NCI-H524 (cell line): ENCODE results near the gene RNF175.

Experiments used
- DNase-seq, 2 experiments: peaks; one replicate each; lab custom pipeline; 2025; lab: John Stamatoyannopoulos, UW

Gene RNF175

DNA sequence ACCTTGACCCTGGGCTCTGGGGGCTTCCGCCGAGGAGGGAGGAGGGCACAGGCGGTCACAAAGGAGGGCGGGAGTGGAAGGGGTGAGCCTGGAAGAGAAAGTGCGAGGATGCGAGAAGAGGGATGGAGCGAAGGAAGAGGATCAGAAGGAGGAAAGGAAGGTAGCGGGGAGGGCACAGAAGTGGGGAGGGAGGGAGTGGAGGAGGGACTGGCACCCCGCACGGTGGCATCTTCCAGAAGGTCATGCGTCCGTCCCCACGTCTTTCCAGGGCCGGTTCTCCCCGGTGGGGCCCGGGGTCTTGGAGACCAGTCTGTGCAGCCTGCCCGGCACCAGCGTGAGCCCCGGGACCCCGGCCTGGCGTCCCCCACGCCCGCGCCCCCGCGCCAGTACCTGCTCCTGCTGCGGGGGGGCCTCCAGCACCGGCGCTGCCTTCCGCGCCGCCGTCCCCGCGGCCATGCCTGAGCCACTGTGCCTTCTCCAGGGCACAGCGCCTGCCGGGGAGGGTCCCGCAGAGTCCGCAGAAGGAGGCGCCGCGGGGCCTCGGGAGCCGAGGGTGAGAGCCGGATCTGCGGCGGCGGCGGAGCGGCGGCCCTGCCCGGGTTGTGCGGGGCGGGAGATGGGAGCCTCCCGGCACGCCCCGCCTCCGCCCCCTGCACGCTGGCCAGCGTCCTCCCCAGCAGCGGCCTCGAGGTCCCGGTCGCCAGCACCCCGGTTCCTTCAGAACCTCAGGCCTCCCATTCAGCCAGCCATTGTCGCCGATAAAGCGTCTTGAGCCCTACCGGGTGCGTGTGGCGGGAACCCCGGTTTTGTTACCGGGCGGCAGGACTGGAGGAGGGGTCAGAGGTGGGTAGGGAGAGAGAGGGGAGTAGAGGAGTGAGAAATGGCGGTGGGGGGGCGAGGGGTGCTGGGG lies at the start of gene RNF175:
Gene RNF175, minus strand, starts transcription at position 618 of the 910 bp plus-strand sequence. Its CDS starts 162 bp downstream, at position 456.
- DNase-seq: peak in 1 of 2 experiments; percentile 2

- DNase-seq: no peak
Measured at GRCh38 chr4:153809307-153809706, 49.5 kb upstream of the RNF175 start.

- no peak for DNase-seq
Measured at GRCh38 chr4:153808175-153808574, 48.4 kb upstream of the RNF175 start.

GRCh38 chr4:153806073-153806472 lies 46.2 kb upstream of the RNF175 start:
- no peak for DNase-seq

DNA sequence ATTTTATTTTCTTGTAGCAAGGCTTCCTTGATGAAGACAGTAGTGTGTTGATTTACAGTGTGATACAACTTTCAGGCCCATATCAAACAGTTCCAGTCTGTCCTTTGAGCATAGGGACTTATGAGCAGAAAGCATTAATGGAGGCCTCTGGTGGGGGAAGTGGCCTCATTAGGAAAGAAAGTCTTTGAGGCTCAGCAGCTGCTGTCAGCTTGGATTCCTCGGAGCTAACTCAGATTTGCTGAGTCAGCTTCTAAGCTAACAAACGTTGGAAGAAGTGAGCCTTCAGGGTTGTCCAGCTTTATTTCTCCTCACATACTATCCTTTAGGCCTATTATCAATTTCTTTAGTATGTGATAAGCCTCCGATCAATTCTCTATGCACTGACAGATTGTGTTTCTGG lies 44.9 kb upstream of the RNF175 start:
- no peak for DNase-seq

GRCh38 chr4:153799694-153800074 lies 39.9 kb upstream of the RNF175 start:
- DNase-seq: no peak

- DNase-seq: no peak
Measured at GRCh38 chr4:153798901-153799693, 39.3 kb upstream of the RNF175 start.

GRCh38 chr4:153798420-153798819 lies 38.6 kb upstream of the RNF175 start:
- no peak for DNase-seq

GRCh38 chr4:153794006-153794405 lies 34.2 kb upstream of the RNF175 start:
- no peak for DNase-seq

GRCh38 chr4:153792618-153793247 lies 32.9 kb upstream of the RNF175 start:
- DNase-seq: no peak

DNA sequence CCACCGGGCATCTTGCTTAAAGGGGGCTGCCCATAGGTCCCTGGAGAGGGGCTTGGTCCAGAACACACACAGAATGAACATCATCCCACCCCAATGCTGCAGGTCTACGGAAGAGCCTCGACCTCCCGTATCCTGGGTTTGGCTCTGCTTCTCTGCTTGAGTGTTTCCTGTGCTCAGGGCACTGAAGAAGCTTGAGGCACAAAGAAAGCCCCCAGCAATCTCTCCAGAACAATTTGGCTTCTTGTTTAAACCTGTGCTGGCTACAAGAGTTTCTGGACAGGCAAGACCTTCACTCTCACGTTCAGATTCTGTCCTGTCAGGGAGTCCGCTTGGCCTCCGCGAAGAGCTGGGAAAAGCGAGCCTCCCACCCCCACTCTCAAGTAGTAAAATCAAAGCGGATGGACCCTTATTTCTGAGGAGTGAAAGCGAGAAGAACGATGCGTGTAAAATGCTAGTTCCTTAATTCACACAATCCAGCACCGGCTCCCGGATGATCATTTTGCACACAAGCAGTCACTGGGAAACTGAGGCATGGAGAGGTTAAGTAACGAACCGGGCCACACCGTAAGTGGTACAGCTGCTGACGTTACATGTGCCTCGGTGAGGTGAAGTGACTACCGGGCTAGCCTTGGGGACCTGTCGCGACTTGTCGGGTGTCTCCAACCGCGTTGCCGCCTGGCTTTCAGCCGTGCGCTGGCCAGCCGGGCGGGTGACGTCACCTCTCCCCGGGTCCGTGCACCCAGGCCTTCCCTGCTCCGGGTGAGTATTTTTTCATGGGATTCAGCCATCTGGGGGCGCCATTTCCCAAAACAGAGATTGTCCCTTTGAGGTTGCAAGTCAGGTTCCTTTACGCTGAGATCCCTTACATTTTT lies 32.2 kb upstream of the RNF175 start:
- DNase-seq: peak in 1 of 2 experiments; percentile 5

GRCh38 chr4:153790962-153791551 lies 31.2 kb upstream of the RNF175 start:
- DNase-seq: no peak

GRCh38 chr4:153790500-153790865 lies 30.7 kb upstream of the RNF175 start:
- no peak for DNase-seq

DNA sequence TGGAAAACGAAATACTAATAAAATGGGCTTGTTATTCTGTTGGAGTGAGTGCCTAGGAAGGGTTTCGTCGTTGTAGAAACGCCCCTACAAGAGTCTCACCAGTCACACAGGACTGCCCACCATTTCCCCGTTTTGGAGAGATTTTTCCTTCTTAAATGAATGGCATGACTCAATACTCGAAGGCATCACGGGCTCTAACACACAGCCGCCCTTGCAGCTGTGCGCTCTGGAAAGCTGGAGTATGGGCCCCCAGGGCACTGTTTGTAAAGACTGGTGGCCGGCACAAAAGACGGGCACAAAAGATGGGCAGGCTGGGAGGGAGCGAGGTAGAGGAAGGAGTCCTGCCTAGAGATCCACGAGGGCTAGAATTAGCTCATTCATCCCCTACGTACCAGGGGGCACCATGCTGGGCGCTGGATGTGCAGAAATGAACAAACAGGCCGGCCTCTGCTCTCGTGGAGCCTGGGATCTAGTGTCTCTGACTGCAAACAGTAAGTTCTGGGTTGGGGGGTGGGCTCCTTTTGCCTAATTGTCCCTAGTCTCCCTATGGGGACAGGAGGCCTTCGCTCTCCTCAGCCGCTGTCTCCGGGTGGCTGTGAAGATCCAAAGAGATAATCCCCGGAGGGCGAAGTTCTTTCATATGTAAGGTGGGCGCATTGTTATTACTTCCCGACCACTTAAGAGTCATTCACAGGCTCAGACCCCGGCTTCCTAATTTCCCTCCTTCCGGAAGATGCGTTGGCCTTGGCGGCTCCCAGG lies 30.1 kb upstream of the RNF175 start:
- DNase-seq: no peak

DNA sequence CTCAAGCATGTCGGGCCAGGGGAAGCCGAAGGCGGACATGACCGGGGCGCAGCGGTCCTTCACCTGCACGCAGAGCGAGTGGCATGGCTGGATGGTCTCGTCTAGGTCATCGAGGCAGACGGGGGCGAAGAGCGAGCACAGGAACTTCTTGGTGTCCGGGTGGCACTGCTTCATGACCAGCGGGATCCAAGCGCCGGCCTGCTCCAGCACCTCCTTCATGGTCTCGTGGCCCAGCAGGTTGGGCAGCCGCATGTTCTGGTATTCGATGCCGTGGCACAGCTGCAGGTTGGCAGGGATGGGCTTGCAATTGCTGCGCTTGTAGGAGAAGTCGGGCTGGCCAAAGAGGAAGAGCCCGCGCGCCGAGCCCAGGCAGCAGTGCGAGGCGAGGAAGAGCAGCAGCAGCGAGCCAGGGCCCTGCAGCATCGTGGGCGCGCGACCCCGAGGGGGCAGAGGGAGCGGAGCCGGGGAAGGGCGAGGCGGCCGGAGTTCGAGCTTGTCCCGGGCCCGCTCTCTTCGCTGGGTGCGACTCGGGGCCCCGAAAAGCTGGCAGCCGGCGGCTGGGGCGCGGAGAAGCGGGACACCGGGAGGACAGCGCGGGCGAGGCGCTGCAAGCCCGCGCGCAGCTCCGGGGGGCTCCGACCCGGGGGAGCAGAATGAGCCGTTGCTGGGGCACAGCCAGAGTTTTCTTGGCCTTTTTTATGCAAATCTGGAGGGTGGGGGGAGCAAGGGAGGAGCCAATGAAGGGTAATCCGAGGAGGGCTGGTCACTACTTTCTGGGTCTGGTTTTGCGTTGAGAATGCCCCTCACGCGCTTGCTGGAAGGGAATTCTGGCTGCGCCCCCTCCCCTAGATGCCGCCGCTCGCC lies 28.8 kb upstream of the RNF175 start, which contains the start of gene SFRP2:
Gene SFRP2, minus strand, starts transcription at position 671 of the 864 bp plus-strand sequence. Its CDS starts 248 bp downstream, at position 423.
- peak in 1 of 2 experiments; percentile 4 for DNase-seq

GRCh38 chr4:153788051-153788412 lies 28.2 kb upstream of the RNF175 start:
- no peak for DNase-seq

- peak in 1 of 2 experiments; percentile 5 for DNase-seq
Measured at GRCh38 chr4:153787575-153787974, 27.8 kb upstream of the RNF175 start.

GRCh38 chr4:153787061-153787560 lies 27.3 kb upstream of the RNF175 start:
- DNase-seq: no peak
